Right atrium auricular region (tissue), 2 donors: ENCODE data around the gene KRT84. TPM values are rescaled to one million over a fixed set of nuclear protein-coding genes. Genes with fewer than 3 reads are reported as not detected.

Experiments used
- DNase-seq: peaks from one replicate; pipeline ENCODE4 v3.0.0-alpha.2; 2019; ENCODE audit warnings: low spot score
- H3K27ac ChIP-seq, 2 donors: fragments of 200-600 bp; sonication (generic); 1 replicate in 1 of 2; 2 replicates in 1 of 2; pipeline ENCODE4 v1.5.1; 2016 to 2019
- H3K27me3 ChIP-seq, 2 donors: fragments of 200-600 bp; sonication (generic); one replicate each; pipeline versions ENCODE4 v1.5.1 to v1.6.0; 2017 to 2019
- H3K36me3 ChIP-seq: fragments of 200-600 bp; sonication (generic); one replicate; pipeline ENCODE4 v1.5.1; 2016
- H3K4me1 ChIP-seq, 2 donors: fragments of 200-600 bp; sonication (generic); one replicate each; pipeline versions ENCODE4 v1.5.1 to v1.6.0; 2017 to 2019
- H3K4me3 ChIP-seq, 2 donors: fragments of 200-600 bp; sonication (generic); 1 replicate in 1 of 2; 2 replicates in 1 of 2; pipeline ENCODE4 v1.5.1; 2017 to 2019; ENCODE audit warnings: mild to moderate bottlenecking in 1 of 2, moderate library complexity in 1 of 2
- H3K9me3 ChIP-seq, 2 donors: fragments of 200-600 bp; sonication (generic); one replicate each; pipeline ENCODE4 v1.5.1; 2019
- CTCF ChIP-seq, 2 donors: fragments of 200-600 bp; sonication (generic); IDR thresholded peaks; one replicate each; pipeline ENCODE4 v1.5.1; 2019; ENCODE audit warnings: antibody characterized with exemption in 2 of 2
- total RNA-seq, 2 donors: library from RNA; depleted of rRNA; stranded (reverse); fragments of >200 nt; gene quantifications; one replicate each; pipeline ENCODE4 v1.1.0, GENCODE V29; 2016

Gene KRT84
- total RNA-seq, 2 donors from 2014 or later = 0.28 TPM; not detected in 1

DNA sequence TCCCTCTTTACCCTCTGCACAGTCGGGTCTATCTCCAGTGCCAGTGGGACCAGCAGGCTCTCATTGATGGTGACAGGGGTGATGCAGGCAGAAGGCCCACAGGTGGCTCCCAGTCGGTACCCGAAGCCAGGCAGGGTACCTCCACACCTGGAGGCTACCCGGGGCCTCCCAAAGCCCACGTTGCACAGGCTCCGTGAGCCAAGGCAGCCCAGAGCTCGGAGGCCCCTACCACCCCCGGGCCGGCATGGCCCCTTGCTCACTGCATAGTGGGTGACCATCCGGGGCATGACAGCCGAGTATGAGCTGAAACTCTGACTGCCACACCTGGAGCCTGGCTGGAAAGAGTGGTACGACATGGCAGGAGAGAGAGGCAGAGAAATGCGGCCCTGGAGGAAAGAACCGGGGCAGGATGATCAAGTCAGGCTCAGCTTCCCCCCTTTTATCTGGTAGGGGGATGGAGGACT, 20.5 kb upstream of the KRT84 start, which contains the start of gene KRT82:
TSS of gene KRT82 (minus strand) at position 414 of the 464 bp plus-strand sequence. CDS start at position 356, 58 bp downstream.
- Histone ChIP-seq H3K9me3 (no peaks in the 10 kb centered on the region), H3K4me1 (no peaks in the 10 kb centered on the region), H3K36me3 (no peaks in the 10 kb centered on the region), H3K27ac (no peak within 1 kb of the TSS), H3K4me3 (no peak within 1 kb of the TSS), H3K27me3 (no peaks in the 10 kb centered on the region)
- DNase-seq = no peak
- TF ChIP-seq CTCF (IDR thresholded peaks at IDR 0.05) = no peak

DNA sequence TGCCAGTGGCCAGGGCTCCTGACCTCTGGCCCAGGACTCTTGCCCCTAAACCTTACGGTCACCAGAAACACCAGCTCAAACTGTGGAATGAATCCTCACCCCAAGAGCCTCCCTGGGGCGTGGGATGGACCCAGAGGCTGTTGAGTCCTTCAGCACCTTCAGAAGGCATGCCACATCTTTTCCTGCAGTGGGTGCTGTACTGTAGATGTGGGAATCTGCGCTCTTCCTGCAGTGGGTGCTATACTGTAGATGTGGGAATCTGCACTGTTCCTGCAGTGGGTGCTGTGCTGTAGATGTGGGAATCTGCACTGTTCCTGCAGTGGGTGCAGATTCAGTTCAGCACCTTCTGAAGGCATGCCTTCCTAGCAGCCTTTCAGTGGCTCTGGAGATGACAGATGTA, 19.5 kb upstream of the KRT84 start:
- no peak for DNase-seq

DNA sequence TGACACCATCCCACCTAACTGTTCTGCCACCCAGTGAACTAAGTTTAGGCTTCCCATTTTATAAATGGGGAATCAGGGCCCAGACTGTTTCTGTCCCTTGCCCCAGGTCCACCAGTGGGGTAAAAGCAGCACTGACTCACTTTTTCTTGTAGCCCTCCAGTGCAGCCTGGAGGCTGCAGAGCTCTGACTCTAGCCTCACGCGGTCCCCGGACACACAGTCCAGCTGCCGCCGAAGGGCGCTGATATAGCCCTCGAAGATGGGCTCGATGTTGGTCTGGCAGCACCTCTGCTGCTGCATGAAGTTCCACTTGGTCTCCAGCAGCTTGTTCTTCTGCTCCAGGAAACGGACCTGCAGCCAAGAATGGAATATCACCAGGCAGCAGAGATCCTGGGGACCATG, 18.1 kb upstream of the KRT84 start:
- Histone ChIP-seq H3K36me3 (no peaks in the 10 kb centered on the region), H3K4me3 (no peak overlapping the region), H3K27me3 (no peaks in the 10 kb centered on the region), H3K9me3 (no peaks in the 10 kb centered on the region), H3K27ac (no peak overlapping the region), H3K4me1 (no peaks in the 10 kb centered on the region)
- TF ChIP-seq CTCF (IDR thresholded peaks at IDR 0.05) = no peak
- no peak for DNase-seq

More for the DNA sequence above, 19.5 kb upstream of the KRT84 start:
- Histone ChIP-seq H3K27ac (no peak overlapping the region), H3K4me1 (no peaks in the 10 kb centered on the region), H3K27me3 (no peaks in the 10 kb centered on the region), H3K4me3 (no peak overlapping the region), H3K9me3 (no peaks in the 10 kb centered on the region), H3K36me3 (no peaks in the 10 kb centered on the region)
- no peak for TF ChIP-seq CTCF (IDR thresholded peaks at IDR 0.05)

DNA sequence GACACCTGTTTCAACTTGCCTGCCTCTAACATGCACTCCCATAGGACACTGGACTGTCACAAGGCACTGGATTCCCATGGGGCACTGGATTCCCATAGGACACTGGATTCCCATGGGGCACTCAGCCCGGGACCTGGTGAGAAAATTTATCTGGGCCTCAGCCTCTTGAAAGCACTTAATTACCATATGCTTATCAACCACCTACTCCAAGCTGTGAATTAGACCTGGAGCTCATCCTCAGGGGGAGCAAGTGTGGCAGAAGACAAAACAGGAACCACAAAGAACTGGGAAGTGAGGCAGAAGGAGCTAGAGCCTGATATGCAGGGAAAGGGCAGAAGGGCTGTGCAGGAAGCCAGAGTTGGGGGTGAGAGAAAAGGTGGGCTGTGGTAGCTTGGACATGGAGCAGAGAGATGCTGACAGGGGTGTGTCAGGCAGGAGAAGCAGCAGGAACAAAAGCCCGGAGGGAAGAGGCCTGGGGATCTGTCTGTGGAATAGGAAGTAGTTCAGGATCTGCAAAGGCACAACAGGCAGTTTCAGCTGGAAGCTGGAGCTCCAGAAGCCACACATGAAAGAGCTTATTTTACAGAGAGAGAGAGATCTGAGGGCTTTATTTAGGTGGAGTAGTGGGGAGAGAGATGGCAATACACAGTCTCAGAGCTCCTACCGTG, 17.6 kb upstream of the KRT84 start:
- H3K27me3 ChIP-seq = no peaks in the 10 kb centered on the region
- no peak for DNase-seq
- H3K4me3 ChIP-seq = no peak overlapping the region
- no peak overlapping the region for H3K27ac ChIP-seq
- no peaks in the 10 kb centered on the region for H3K9me3 ChIP-seq
- H3K36me3 ChIP-seq = no peaks in the 10 kb centered on the region
- no peaks in the 10 kb centered on the region for H3K4me1 ChIP-seq
- TF ChIP-seq CTCF (IDR thresholded peaks at IDR 0.05) = no peak

- Histone ChIP-seq H3K4me1 (no peaks in the 10 kb centered on the region), H3K4me3 (no peak overlapping the region), H3K9me3 (no peaks in the 10 kb centered on the region), H3K36me3 (no peaks in the 10 kb centered on the region), H3K27me3 (no peaks in the 10 kb centered on the region), H3K27ac (no peak overlapping the region)
- no peak for TF ChIP-seq CTCF (IDR thresholded peaks at IDR 0.05)
- DNase-seq = no peak
These were observed 16.9 kb upstream of the KRT84 start for GRCh38 chr12:52402377-52402776.

DNA sequence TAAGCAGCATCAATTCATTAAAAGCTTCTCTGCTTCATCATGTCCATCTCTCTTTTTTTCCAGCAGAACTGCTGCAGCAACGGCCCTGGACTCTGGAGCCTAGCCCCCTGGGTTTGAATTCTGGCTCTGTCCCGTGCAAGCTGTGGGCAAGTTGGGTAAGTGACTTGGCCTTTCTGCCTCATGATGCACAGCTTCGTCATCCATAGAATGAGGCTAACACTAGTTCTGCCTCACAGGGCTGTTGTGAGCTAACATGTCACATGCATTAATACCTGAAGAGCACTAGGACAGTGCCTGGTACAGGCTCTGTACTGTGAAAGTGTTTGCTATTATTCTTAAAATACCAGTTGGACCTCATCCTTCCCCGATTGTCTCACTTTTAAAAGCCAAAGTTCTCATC, 16.5 kb upstream of the KRT84 start:
- no peak for DNase-seq
- Histone ChIP-seq H3K27me3 (no peaks in the 10 kb centered on the region), H3K4me1 (no peaks in the 10 kb centered on the region), H3K4me3 (no peak overlapping the region), H3K27ac (no peak overlapping the region), H3K9me3 (no peaks in the 10 kb centered on the region), H3K36me3 (no peaks in the 10 kb centered on the region)
- TF ChIP-seq CTCF (IDR thresholded peaks at IDR 0.05) = no peak
